MM.1S (cell line): Measurements from ENCODE around the gene SEC22B.
"Not testable (repeated sequence)": the region's sequence is repeated elsewhere in the genome, so short reads cannot be mapped to it uniquely, and the experiment has no call there.

Source experiments
- DNase-seq: peaks from one replicate; pipeline ENCODE4 v3.0.0-alpha.2; 2015
- H2AFZ ChIP-seq: fragments of 300-600 bp; sonication (generic); 2 replicates; pipeline ENCODE4 v1.6.0; 2016; ENCODE audit warnings: antibody characterized with exemption, low read length
- H3F3A ChIP-seq: fragments of 300-600 bp; sonication (generic); 2 replicates; pipeline ENCODE4 v1.6.1; 2016; ENCODE audit warnings: mild to moderate bottlenecking, antibody characterized with exemption, low read length, moderate library complexity, mixed read lengths; ENCODE audit not compliant: insufficient read depth
- H3K27ac ChIP-seq: fragments of 300-600 bp; sonication (generic); 2 replicates; pipeline ENCODE4 v1.5.1; 2016; ENCODE audit warnings: mild to moderate bottlenecking, low read length
- H3K27me3 ChIP-seq: fragments of 300-600 bp; sonication (generic); replicated peaks from 2 replicates; pipeline ENCODE4 v1.6.0; 2016; ENCODE audit warnings: low read length; ENCODE audit not compliant: insufficient read depth
- H3K36me3 ChIP-seq: fragments of 300-600 bp; sonication (generic); replicated peaks from 2 replicates; pipeline ENCODE4 v1.6.1; 2016; ENCODE audit warnings: mild to moderate bottlenecking, low read length, mixed read lengths; ENCODE audit not compliant: insufficient read depth
- H3K4me1 ChIP-seq: fragments of 300-600 bp; sonication (generic); 2 replicates; pipeline ENCODE4 v1.6.1; 2016; ENCODE audit warnings: low read length, mixed read lengths
- H3K4me2 ChIP-seq: fragments of 300-600 bp; sonication (generic); 2 replicates; pipeline ENCODE4 v1.6.0; 2016; ENCODE audit warnings: low read depth, low read length
- H3K4me3 ChIP-seq: fragments of 300-600 bp; sonication (generic); 2 replicates; pipeline ENCODE4 v1.5.1; 2016; ENCODE audit warnings: low read length, mixed read lengths
- H3K79me2 ChIP-seq: fragments of 300-600 bp; sonication (generic); 2 replicates; pipeline ENCODE4 v1.6.1; 2016; ENCODE audit warnings: mixed run types, low read length, mixed read lengths
- H3K9ac ChIP-seq: fragments of 300-600 bp; sonication (generic); 2 replicates; pipeline ENCODE4 v1.6.1; 2016; ENCODE audit warnings: low read length, mixed read lengths
- H3K9me2 ChIP-seq: fragments of 300-600 bp; sonication (generic); replicated peaks from 2 replicates; pipeline ENCODE4 v1.6.1; 2016; ENCODE audit warnings: mild to moderate bottlenecking, low read length, mixed read lengths; ENCODE audit not compliant: insufficient read depth
- H3K9me3 ChIP-seq: fragments of 300-600 bp; sonication (generic); replicated peaks from 2 replicates; pipeline ENCODE4 v1.6.1; 2016; ENCODE audit warnings: mild to moderate bottlenecking, low read length, mixed read lengths; ENCODE audit not compliant: insufficient read depth
- H4K20me1 ChIP-seq: fragments of 300-600 bp; sonication (generic); 2 replicates; pipeline ENCODE4 v1.6.1; 2016; ENCODE audit warnings: mild to moderate bottlenecking, low read length, moderate library complexity, mixed read lengths; ENCODE audit not compliant: insufficient read depth
- EZH2 ChIP-seq: fragments of 300-600 bp; sonication (generic); optimal IDR thresholded peaks from 2 replicates; pipeline ENCODE3; 2017; ENCODE audit warnings: low read depth, mild to moderate bottlenecking, antibody characterized with exemption, low read length, mixed read lengths
- EZH2phosphoT487 ChIP-seq: fragments of 300-600 bp; sonication (generic); IDR thresholded peaks from 2 replicates; pipeline ENCODE4 v1.6.1; 2018; ENCODE audit warnings: antibody characterized with exemption, low read length
- TF ChIP-seq, protein P1 (sequence below): fragments of 300-600 bp; sonication (generic); IDR thresholded peaks from 2 replicates; pipeline ENCODE4 v1.5.1; 2016; ENCODE audit warnings: antibody characterized with exemption, low read length, mixed read lengths

Gene SEC22B

DNA sequence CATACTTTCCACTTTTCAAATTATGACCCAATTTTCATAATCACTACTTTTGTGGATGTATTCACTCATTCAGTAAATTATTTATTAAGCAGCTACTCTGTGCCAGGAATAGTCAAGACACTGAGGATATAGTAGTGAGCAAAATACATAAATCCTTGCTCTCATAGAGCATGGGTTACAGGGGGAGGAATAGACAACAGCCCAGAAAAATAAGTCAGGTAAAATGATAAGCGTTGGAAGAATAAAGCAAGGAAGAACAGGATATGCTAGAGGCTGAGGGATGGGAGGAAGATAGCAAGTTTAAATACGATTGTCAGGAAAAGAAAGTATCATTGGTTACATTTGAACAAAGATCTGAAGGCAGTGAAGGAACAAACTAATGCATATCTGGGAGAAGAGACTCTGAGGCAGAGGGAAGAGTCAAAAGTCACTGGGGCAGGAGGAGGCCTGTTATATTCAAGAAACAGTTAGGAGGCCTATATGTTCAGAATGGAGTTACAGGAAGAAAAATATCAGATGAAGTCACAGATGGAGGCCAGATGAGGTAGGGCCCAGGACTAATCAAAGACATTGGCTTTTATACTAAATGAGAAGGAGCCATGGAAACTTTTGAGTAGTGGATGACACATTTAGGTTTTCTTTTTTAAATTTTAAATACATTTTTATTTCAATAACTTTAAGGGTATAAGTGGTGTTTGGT, 42.9 kb downstream of the SEC22B start:
- Histone ChIP-seq H3K4me3 (no peak overlapping the region), H3K9me3 (no peaks in the 10 kb centered on the region), H3F3A (peaks cover 6% of the 10 kb centered on the region), H3K79me2 (no peaks in the 10 kb centered on the region), H3K27me3 (no peaks in the 10 kb centered on the region), H3K27ac (no peak overlapping the region), H3K9ac (no peak overlapping the region), H3K36me3 (no peaks in the 10 kb centered on the region), H4K20me1 (no peaks in the 10 kb centered on the region), H3K4me1 (peaks cover 11% of the 10 kb centered on the region), H3K4me2 (no peak overlapping the region), H3K9me2 (no peaks in the 10 kb centered on the region), H2AFZ (no peak overlapping the region)
- DNase-seq = no peak
- TF ChIP-seq EZH2 (no peak), EZH2phosphoT487 (no peak)
- TF ChIP-seq, protein P1, sequence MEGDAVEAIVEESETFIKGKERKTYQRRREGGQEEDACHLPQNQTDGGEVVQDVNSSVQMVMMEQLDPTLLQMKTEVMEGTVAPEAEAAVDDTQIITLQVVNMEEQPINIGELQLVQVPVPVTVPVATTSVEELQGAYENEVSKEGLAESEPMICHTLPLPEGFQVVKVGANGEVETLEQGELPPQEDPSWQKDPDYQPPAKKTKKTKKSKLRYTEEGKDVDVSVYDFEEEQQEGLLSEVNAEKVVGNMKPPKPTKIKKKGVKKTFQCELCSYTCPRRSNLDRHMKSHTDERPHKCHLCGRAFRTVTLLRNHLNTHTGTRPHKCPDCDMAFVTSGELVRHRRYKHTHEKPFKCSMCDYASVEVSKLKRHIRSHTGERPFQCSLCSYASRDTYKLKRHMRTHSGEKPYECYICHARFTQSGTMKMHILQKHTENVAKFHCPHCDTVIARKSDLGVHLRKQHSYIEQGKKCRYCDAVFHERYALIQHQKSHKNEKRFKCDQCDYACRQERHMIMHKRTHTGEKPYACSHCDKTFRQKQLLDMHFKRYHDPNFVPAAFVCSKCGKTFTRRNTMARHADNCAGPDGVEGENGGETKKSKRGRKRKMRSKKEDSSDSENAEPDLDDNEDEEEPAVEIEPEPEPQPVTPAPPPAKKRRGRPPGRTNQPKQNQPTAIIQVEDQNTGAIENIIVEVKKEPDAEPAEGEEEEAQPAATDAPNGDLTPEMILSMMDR = no peak

- not testable (repeated sequence) for H2AFZ ChIP-seq, H3K79me2 ChIP-seq, H3K4me3 ChIP-seq, H3K9me2 ChIP-seq, H3K27me3 ChIP-seq, H3K9me3 ChIP-seq, H4K20me1 ChIP-seq, DNase-seq, H3F3A ChIP-seq, H3K9ac ChIP-seq, H3K36me3 ChIP-seq
- peak overlapping the region; percentile 58; the same call in 1 of the 2 replicates for H3K27ac ChIP-seq
- peak overlapping the region; percentile 53; the same call in 1 of the 2 replicates for H3K4me2 ChIP-seq
- H3K4me1 ChIP-seq = peaks cover 11% of the 10 kb centered on the region
Measured at GRCh38 chr1:120132406-120132763, 43.9 kb downstream of the SEC22B start.

DNA sequence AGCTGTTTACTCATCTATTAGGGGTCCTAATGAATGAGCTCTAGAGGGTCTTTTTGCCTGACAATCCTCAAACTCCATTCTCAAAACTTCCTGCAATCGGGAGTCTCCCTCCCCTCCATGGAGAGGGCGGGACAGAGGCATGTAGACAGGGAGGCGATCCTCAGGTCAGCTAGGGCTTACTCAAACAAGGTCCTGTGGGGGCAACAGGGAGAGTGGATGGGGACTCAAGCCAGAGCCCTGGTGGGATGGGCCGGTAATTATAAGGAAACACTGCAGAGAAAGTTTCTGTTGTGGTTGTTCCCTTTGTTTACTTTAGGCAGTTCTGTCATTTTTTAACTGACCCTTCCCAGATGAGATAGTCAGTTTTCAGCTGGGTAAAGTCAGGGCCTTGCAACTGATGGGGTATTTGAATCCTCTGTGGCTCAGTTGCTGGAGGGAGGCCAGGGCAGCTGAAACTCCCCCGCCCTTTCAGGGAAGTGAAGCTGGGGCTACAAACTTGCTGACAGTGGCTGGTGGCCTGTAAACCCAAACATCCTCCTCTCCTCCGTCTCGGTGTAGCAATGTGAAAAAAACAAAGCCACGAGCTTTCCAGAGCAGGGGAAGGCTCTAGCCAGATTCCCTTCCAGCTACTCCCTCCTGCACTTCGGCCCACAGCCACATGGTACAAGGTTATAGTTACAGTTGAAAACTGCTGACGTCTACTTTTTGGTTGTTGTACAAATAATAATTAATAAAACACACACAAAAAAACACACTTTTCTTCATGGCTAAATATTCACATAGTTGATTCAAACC, 44.5 kb downstream of the SEC22B start:
- H3K27me3 ChIP-seq, H3K36me3 ChIP-seq, H3K9me3 ChIP-seq, H2AFZ ChIP-seq, H3F3A ChIP-seq, H3K9ac ChIP-seq, H3K4me3 ChIP-seq, H3K9me2 ChIP-seq, H3K79me2 ChIP-seq, H4K20me1 ChIP-seq: not testable (repeated sequence)
- H3K27ac ChIP-seq = peak overlapping the region; percentile 58; the same call in 1 of the 2 replicates
- H3K4me2 ChIP-seq = peak overlapping the region; percentile 53; the same call in 1 of the 2 replicates
- peaks cover 11% of the 10 kb centered on the region for H3K4me1 ChIP-seq
- peak; percentile 64 for DNase-seq

- H3K9me3 ChIP-seq, H3K36me3 ChIP-seq, H4K20me1 ChIP-seq, H3K4me3 ChIP-seq, H2AFZ ChIP-seq, H3F3A ChIP-seq, H3K9ac ChIP-seq, H3K9me2 ChIP-seq, H3K79me2 ChIP-seq, H3K4me1 ChIP-seq, H3K27ac ChIP-seq, H3K27me3 ChIP-seq, H3K4me2 ChIP-seq, DNase-seq: not testable (repeated sequence)
Measured at GRCh38 chr1:120127921-120128320, 48.4 kb downstream of the SEC22B start.

DNA sequence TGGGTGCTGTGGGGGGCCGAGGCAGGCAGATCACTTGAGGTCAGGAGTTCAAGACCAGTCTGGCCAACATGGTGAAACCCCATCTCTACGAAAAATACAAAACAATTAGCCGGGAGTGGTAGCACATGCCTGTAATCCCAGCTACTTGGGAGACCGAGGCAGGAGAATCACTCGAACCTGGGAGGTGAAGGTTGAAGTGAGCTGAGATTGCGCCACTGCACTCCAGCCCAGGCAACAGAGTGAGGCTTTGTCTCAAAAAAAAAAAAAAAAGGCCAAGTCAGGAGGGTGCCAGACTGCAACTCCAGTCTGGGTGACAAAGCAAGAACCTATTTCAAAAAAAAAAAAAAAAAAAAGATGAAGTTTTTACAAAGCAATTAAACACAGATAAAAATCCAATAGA, 50.1 kb downstream of the SEC22B start:
- H3K79me2 ChIP-seq, H3K9me2 ChIP-seq, H3F3A ChIP-seq, H3K36me3 ChIP-seq, H4K20me1 ChIP-seq, H2AFZ ChIP-seq, H3K27ac ChIP-seq, DNase-seq, H3K4me2 ChIP-seq, H3K4me3 ChIP-seq, H3K27me3 ChIP-seq, H3K9ac ChIP-seq, H3K9me3 ChIP-seq, H3K4me1 ChIP-seq: not testable (repeated sequence)

GRCh38 chr1:120124628-120125027, 51.7 kb downstream of the SEC22B start:
- not testable (repeated sequence) for H3K9me2 ChIP-seq, H3K4me2 ChIP-seq, H3K36me3 ChIP-seq, H4K20me1 ChIP-seq, H3K4me1 ChIP-seq, H3K79me2 ChIP-seq, H3K9me3 ChIP-seq, DNase-seq, H3K27ac ChIP-seq, H3K9ac ChIP-seq, H3F3A ChIP-seq, H2AFZ ChIP-seq, H3K27me3 ChIP-seq, H3K4me3 ChIP-seq
